Muscle layer of colon (tissue), 2 donors: ENCODE results near the gene PHYH.
A peak's percentile ranks its signal among the peaks of the same experiment; 100 is the strongest.

Source experiments
- H3K27ac ChIP-seq: one replicate; pipeline ENCODE4 v1.7.0; 2013; ENCODE audit warnings: low read depth, mild to moderate bottlenecking, low read length, moderate library complexity
- H3K27me3 ChIP-seq, 2 donors: one replicate each; pipeline ENCODE4 v1.7.0; 2013; ENCODE audit warnings: low read length in 2 of 2, mild to moderate bottlenecking in 2 of 2; ENCODE audit not compliant: insufficient read depth in 2 of 2, control insufficient read depth in 1 of 2
- H3K36me3 ChIP-seq: one replicate; pipeline ENCODE4 v1.7.0; 2013; ENCODE audit warnings: mild to moderate bottlenecking, low read length; ENCODE audit not compliant: insufficient read depth
- H3K4me1 ChIP-seq: one replicate; pipeline ENCODE4 v1.7.0; 2013; ENCODE audit warnings: mild to moderate bottlenecking, low read length; ENCODE audit not compliant: insufficient read depth
- H3K4me3 ChIP-seq, 2 donors: one replicate each; pipeline ENCODE4 v1.7.0; 2013; ENCODE audit warnings: low read length in 2 of 2, low read depth in 1 of 2, mild to moderate bottlenecking in 1 of 2, moderate library complexity in 1 of 2
- H3K9ac ChIP-seq: one replicate; pipeline ENCODE4 v1.7.0; 2013; ENCODE audit warnings: low read length
- H3K9me3 ChIP-seq: one replicate; pipeline ENCODE4 v1.7.0; 2013; ENCODE audit warnings: mild to moderate bottlenecking, low read length
- donor health status: abdominal sarcoma.
- donor health status: Adenocarcinoma of cecum.

The PHYH gene

DNA sequence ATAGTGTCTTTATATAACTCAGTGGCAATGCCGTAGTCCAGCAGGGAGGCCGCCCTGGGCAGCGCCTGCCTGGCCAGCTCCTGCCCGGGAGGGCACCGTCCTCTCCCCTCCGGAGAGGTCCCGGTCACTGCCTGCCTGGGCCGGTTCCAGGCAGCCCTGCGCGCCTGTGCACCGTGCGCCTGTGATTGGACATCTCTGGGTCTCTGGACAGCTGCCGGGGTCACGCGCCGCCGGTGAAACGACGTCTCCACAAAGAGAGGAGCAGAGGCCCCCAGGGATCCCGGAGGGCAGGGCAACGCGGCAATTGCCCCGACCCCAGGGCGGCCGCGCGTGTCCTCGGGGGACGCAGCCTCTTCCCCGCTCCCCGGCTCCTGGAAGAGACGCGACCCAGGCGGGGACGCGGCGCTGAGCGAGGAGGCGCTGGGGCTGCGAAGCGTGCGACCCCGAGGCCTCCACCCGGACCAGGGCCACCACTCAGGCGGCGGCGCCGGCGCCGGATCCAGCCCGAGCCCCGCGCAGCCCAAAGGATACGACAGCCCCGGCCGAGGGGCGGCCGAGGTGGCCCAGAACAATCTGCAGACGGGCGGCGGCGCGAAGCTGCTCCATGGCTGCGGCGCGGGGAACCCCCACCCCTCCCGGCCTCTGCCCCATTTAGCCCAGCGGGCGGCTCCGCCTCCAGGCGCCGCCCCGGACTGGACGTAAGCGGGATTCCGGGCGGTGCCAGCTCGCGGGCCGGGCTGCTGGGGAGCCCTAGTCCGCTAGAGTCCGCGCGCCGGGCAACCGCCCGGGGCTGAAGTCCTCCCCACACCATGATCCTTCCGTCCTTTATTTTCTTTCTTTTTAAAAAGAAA, at the start of gene PHYH:
TSS of gene PHYH (minus strand) at position 628 of the 851 bp plus-strand sequence. CDS start at position 606, 22 bp downstream.
- H3K9ac ChIP-seq, result peak within 1 kb of the TSS; percentile 80
- peak within 1 kb of the TSS; percentile 63 to 84 for H3K4me3 ChIP-seq
- no peaks in the 10 kb centered on the region for H3K27me3 ChIP-seq
- H3K36me3 ChIP-seq, result peaks cover 9% of the 10 kb centered on the region
- peak within 1 kb of the TSS; percentile 77 for H3K27ac ChIP-seq
- no peaks in the 10 kb centered on the region for H3K9me3 ChIP-seq
- H3K4me1 ChIP-seq, result no peaks in the 10 kb centered on the region

DNA sequence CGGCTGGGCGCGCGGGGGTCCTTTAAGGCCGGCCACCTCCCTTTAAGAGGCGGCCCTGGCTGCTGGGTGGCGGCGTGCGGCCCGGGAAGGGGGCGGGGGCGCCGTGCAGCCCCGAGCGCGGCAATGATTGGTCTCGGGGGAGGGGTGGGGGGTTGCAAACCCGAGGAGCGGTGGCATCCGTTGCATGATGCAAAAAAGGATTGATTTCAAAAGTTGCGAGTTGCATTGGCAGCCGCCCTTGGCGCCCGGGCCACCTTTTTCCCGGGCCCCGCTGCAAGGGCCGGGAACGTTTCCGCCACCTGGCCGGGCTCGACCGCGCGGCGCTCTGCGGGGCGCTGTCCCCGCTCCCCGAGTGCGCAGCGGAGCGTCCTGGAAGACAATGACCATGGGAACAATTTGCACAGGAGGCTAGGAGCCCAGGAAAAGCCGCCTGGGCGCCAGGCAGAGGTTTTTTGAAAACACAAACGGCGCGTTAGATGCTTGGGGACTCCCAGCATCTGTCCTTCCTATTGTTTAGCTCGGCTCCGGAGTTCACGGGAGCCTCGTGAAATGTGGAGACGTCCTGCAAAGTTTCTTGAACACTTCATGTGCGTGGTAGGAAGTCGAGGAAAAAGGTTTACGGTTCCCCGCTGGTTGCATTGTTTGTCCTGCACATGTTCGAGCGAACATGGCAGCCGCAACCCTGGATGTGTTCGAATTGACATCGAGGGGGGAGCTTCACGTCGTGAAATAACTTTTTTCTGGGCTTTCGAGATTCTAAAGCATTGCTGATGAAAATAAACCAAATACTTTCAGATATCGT, 48.6 kb upstream of the PHYH start, which contains the start of gene SEPHS1:
TSS of gene SEPHS1 (minus strand) at position 78 of the 802 bp plus-strand sequence. CDS start 3,343 bp downstream, outside the sequence.
- Histone ChIP-seq H3K9ac (peak within 1 kb of the TSS; percentile 82), H3K27ac (peak within 1 kb of the TSS; percentile 96), H3K4me1 (peaks cover 20% of the 10 kb centered on the region)

GRCh38 chr10:13347500-13348156, 47.8 kb upstream of the PHYH start:
- no peak overlapping the region for H3K9ac ChIP-seq
- H3K27ac ChIP-seq, result peak overlapping the region; percentile 70
- H3K4me3 ChIP-seq, result peak overlapping the region in 1 of 2 donors; percentile 13
- H3K9me3 ChIP-seq, result no peaks in the 10 kb centered on the region
- H3K36me3 ChIP-seq, result no peaks in the 10 kb centered on the region
- peaks cover 20% of the 10 kb centered on the region for H3K4me1 ChIP-seq
- peaks cover 5 to 9% of the 10 kb centered on the region in 2 donors for H3K27me3 ChIP-seq

More for the DNA sequence above, 48.6 kb upstream of the PHYH start, which contains the start of gene SEPHS1:
- Histone ChIP-seq H3K4me3 (peak within 1 kb of the TSS; percentile 71 to 90), H3K27me3 (peaks cover 11 to 15% of the 10 kb centered on the region in 2 donors), H3K36me3 (no peaks in the 10 kb centered on the region), H3K9me3 (no peaks in the 10 kb centered on the region)

GRCh38 chr10:13347043-13347499, 47.2 kb upstream of the PHYH start:
- Histone ChIP-seq H3K27ac (peak overlapping the region; percentile 96), H3K4me1 (peaks cover 20% of the 10 kb centered on the region), H3K9ac (peak overlapping the region; percentile 82), H3K27me3 (peaks cover 0 to 6% of the 10 kb centered on the region in 2 donors), H3K36me3 (no peaks in the 10 kb centered on the region), H3K9me3 (no peaks in the 10 kb centered on the region), H3K4me3 (peak overlapping the region; percentile 71 to 78)

GRCh38 chr10:13346283-13347042, 46.6 kb upstream of the PHYH start:
- Histone ChIP-seq H3K4me1 (peaks cover 20% of the 10 kb centered on the region), H3K9ac (peak overlapping the region; percentile 82), H3K27me3 (peaks cover 0 to 2% of the 10 kb centered on the region in 2 donors), H3K4me3 (peak overlapping the region; percentile 71 to 78), H3K27ac (peak overlapping the region; percentile 96), H3K36me3 (no peaks in the 10 kb centered on the region), H3K9me3 (no peaks in the 10 kb centered on the region)

- Histone ChIP-seq H3K36me3 (peaks cover 6% of the 10 kb centered on the region), H3K4me3 (no peak overlapping the region), H3K9me3 (no peaks in the 10 kb centered on the region), H3K9ac (no peak overlapping the region), H3K4me1 (peaks cover 28% of the 10 kb centered on the region), H3K27me3 (no peaks in the 10 kb centered on the region), H3K27ac (no peak overlapping the region)
Observed at GRCh38 chr10:13340626-13341376, 40.9 kb upstream of the PHYH start.

- H3K9ac ChIP-seq, result no peak overlapping the region
- H3K27ac ChIP-seq, result no peak overlapping the region
- peaks cover 8% of the 10 kb centered on the region for H3K36me3 ChIP-seq
Observed at GRCh38 chr10:13340068-13340467, 40.2 kb upstream of the PHYH start.

DNA sequence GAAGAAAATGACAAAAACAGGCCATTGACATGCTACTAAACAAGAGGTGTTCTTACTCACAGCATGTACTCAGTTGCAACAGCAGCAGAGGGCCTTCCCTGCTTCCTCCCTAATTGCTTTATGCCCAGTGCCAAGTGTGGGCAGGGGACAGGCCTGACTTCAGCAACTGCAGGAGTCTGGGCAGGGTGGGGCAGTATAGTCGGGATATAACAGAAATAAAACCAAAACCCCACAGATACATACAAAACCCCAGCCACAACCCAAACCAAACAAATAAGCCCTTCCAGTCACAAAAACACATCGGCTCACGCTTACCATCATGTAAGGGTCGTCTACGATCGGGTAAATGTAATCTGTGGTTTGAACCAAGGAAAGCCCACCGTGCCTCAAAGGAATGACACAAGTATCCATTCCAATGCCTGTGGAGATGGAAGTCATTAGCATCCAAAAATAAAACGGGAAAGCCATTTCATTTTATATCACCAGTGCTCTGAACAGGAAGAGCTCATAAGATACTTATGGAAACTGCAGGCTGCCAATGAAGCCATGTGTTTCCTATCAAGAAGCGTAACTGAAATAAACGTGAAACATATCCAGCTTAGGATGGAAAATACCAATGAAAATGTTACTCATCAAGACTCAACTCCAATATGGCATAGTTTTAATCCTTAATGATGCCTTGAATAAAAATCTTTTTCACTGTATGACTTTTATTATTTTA, 38.7 kb upstream of the PHYH start:
- peaks cover 21% of the 10 kb centered on the region for H3K36me3 ChIP-seq
- H3K27ac ChIP-seq, result no peak overlapping the region
- peaks cover 21% of the 10 kb centered on the region for H3K4me1 ChIP-seq
- H3K4me3 ChIP-seq, result peak overlapping the region in 1 of 2 donors; percentile 40
- no peaks in the 10 kb centered on the region for H3K9me3 ChIP-seq
- H3K9ac ChIP-seq, result no peak overlapping the region
- no peaks in the 10 kb centered on the region for H3K27me3 ChIP-seq

More at GRCh38 chr10:13340068-13340467, 40.2 kb upstream of the PHYH start:
- H3K9me3 ChIP-seq, result no peaks in the 10 kb centered on the region
- peaks cover 21% of the 10 kb centered on the region for H3K4me1 ChIP-seq
- H3K27me3 ChIP-seq, result no peaks in the 10 kb centered on the region
- H3K4me3 ChIP-seq, result no peak overlapping the region

- Histone ChIP-seq H3K27me3 (no peaks in the 10 kb centered on the region), H3K9me3 (no peaks in the 10 kb centered on the region), H3K27ac (no peak overlapping the region), H3K36me3 (peaks cover 23% of the 10 kb centered on the region), H3K4me1 (peaks cover 21% of the 10 kb centered on the region), H3K9ac (no peak overlapping the region), H3K4me3 (no peak overlapping the region)
Observed at GRCh38 chr10:13337827-13338196, 37.9 kb upstream of the PHYH start.
